Right renal pelvis (tissue), 4 donors: ENCODE results near the gene AHSA1. TPM values are rescaled to one million over a fixed set of nuclear protein-coding genes. Genes with fewer than 3 reads are reported as not detected.

Experiments used
- DNase-seq, 4 donors: peaks; one replicate each; pipeline ENCODE4 v3.0.0-alpha.2; 2013; ENCODE audit warnings: low read depth in 4 of 4, low spot score in 3 of 4, missing footprints in 1 of 4
- polyA plus RNA-seq, 4 donors: library from polyadenylated mRNA; unstranded; fragments of 120-200 nt; gene quantifications; one replicate each; pipeline ENCODE4 v1.2.1, GENCODE V29; 2013; ENCODE audit not compliant: insufficient read length in 4 of 4

The AHSA1 gene
- polyA plus RNA-seq, 4 donors = 192 to 237 (median 209) TPM

GRCh38 chr14:77470224-77470870 is 12.5 kb downstream of the AHSA1 start:
- DNase-seq = no peak

GRCh38 chr14:77473921-77474320 is 16.0 kb downstream of the AHSA1 start:
- no peak for DNase-seq

- no peak for DNase-seq
Measured at GRCh38 chr14:77474479-77475177, 16.7 kb downstream of the AHSA1 start.

- DNase-seq = no peak
Measured at GRCh38 chr14:77475432-77476115, 17.7 kb downstream of the AHSA1 start.

- no peak for DNase-seq
Measured at GRCh38 chr14:77478029-77478428, 20.1 kb downstream of the AHSA1 start.

GRCh38 chr14:77478796-77479195 is 20.9 kb downstream of the AHSA1 start:
- DNase-seq = no peak

- DNase-seq = no peak
Measured at GRCh38 chr14:77482422-77482821, 24.5 kb downstream of the AHSA1 start.

- no peak for DNase-seq
Measured at GRCh38 chr14:77485256-77485655, 27.4 kb downstream of the AHSA1 start.

- no peak for DNase-seq
Measured at GRCh38 chr14:77485901-77486678, 28.2 kb downstream of the AHSA1 start.

- DNase-seq = no peak
Measured at GRCh38 chr14:77488558-77488957, 30.7 kb downstream of the AHSA1 start.

GRCh38 chr14:77489041-77489440 is 31.1 kb downstream of the AHSA1 start:
- no peak for DNase-seq

- DNase-seq = no peak
Measured at GRCh38 chr14:77490347-77490986, 32.6 kb downstream of the AHSA1 start.

- no peak for DNase-seq
Measured at GRCh38 chr14:77491056-77491455, 33.2 kb downstream of the AHSA1 start.

- DNase-seq = no peak
Measured at GRCh38 chr14:77495334-77495733, 37.4 kb downstream of the AHSA1 start.

- no peak for DNase-seq
Measured at GRCh38 chr14:77498120-77498979, 40.5 kb downstream of the AHSA1 start, which contains the start of gene ISM2. Gene ISM2 (minus strand): TSS chr14:77498816. CDS start chr14:77498793, 23 bp downstream.

- no peak for DNase-seq
Measured at GRCh38 chr14:77498984-77499527, 41.2 kb downstream of the AHSA1 start.

- DNase-seq = no peak
Measured at GRCh38 chr14:77502109-77502782, 44.4 kb downstream of the AHSA1 start.

GRCh38 chr14:77503138-77503537 is 45.2 kb downstream of the AHSA1 start:
- DNase-seq = no peak

- no peak for DNase-seq
Measured at GRCh38 chr14:77505031-77505430, 47.1 kb downstream of the AHSA1 start.
